Measurements from ENCODE around the gene RNU1-4.
"Not testable (repeated sequence)": the region's sequence is repeated elsewhere in the genome, so short reads cannot be mapped to it uniquely, and the experiment has no call there.

RNU1-4 gene

GRCh38 chr1:16708704-16709103 lies 31.6 kb upstream of the RNU1-4 start:
- DNase-seq (ENCODE audit: low read depth), result not testable (repeated sequence)

- not testable (repeated sequence) for DNase-seq (ENCODE audit: low read depth)
Measured at GRCh38 chr1:16709659-16710087, 30.6 kb upstream of the RNU1-4 start.

- not testable (repeated sequence) for DNase-seq (ENCODE audit: low read depth)
Measured at GRCh38 chr1:16710618-16711017, 29.7 kb upstream of the RNU1-4 start.

- DNase-seq (ENCODE audit: low read depth), result not testable (repeated sequence)
Measured at GRCh38 chr1:16712131-16712530, 28.2 kb upstream of the RNU1-4 start.

- DNase-seq (ENCODE audit: low read depth), result not testable (repeated sequence)
Measured at GRCh38 chr1:16712582-16712981, 27.7 kb upstream of the RNU1-4 start.

GRCh38 chr1:16712984-16713383 lies 27.3 kb upstream of the RNU1-4 start:
- not testable (repeated sequence) for DNase-seq (ENCODE audit: low read depth)

- not testable (repeated sequence) for DNase-seq (ENCODE audit: low read depth)
Measured at GRCh38 chr1:16713480-16713879, 26.8 kb upstream of the RNU1-4 start.

GRCh38 chr1:16716691-16717335 lies 23.5 kb upstream of the RNU1-4 start:
- no peak for DNase-seq (ENCODE audit: low read depth)

- no peak for DNase-seq (ENCODE audit: low read depth)
Measured at GRCh38 chr1:16717336-16718098, 22.8 kb upstream of the RNU1-4 start.

- DNase-seq (ENCODE audit: low read depth), result not testable (repeated sequence)
Measured at GRCh38 chr1:16718099-16718907, 22.0 kb upstream of the RNU1-4 start.

GRCh38 chr1:16718908-16719533 lies 21.3 kb upstream of the RNU1-4 start:
- no peak for DNase-seq (ENCODE audit: low read depth)

GRCh38 chr1:16719571-16720350 lies 20.6 kb upstream of the RNU1-4 start:
- DNase-seq (ENCODE audit: low read depth), result no peak

GRCh38 chr1:16720351-16721223 lies 19.7 kb upstream of the RNU1-4 start:
- no peak for DNase-seq (ENCODE audit: low read depth)

- no peak for DNase-seq (ENCODE audit: low read depth)
Measured at GRCh38 chr1:16721871-16722641, 18.3 kb upstream of the RNU1-4 start.

GRCh38 chr1:16724718-16725438 lies 15.4 kb upstream of the RNU1-4 start:
- no peak for DNase-seq (ENCODE audit: low read depth)

- DNase-seq (ENCODE audit: low read depth), result not testable (repeated sequence)
Measured at GRCh38 chr1:16725439-16726245, 14.7 kb upstream of the RNU1-4 start.

GRCh38 chr1:16727190-16728111 lies 12.9 kb upstream of the RNU1-4 start:
- DNase-seq (ENCODE audit: low read depth), result no peak
